Ishikawa (cell line): ENCODE results near the gene TSTD1.

Source experiments
- CEBPB ChIP-seq: IDR thresholded peaks from 2 replicates; pipeline ENCODE4 v1.6.1; 2012
- CREB1 ChIP-seq: IDR thresholded peaks from 2 replicates; pipeline ENCODE4 v1.6.1; 2012; ENCODE audit warnings: low read depth
- EGR1 ChIP-seq: IDR thresholded peaks from 2 replicates; pipeline ENCODE4 v1.6.1; 2012
- EP300 ChIP-seq: IDR thresholded peaks from 2 replicates; pipeline ENCODE4 v1.6.1; 2012; ENCODE audit warnings: borderline replicate concordance
- FOXM1 ChIP-seq: IDR thresholded peaks from 2 replicates; pipeline ENCODE4 v1.6.1; 2012; ENCODE audit warnings: low read depth, borderline replicate concordance
- NFIC ChIP-seq: IDR thresholded peaks from 2 replicates; pipeline ENCODE4 v1.6.1; 2012
- RAD21 ChIP-seq: IDR thresholded peaks from 2 replicates; pipeline ENCODE4 v1.6.1; 2012; ENCODE audit warnings: low read depth
- REST ChIP-seq: IDR thresholded peaks from 2 replicates; pipeline ENCODE4 v1.6.1; 2012; ENCODE audit warnings: low read depth, mild to moderate bottlenecking
- TAF1 ChIP-seq: IDR thresholded peaks from 2 replicates; pipeline ENCODE4 v1.6.1; 2012; ENCODE audit warnings: low read depth, mild to moderate bottlenecking
- TCF12 ChIP-seq: IDR thresholded peaks from 2 replicates; pipeline ENCODE4 v1.6.1; 2012; ENCODE audit warnings: low read depth
- TEAD4 ChIP-seq: IDR thresholded peaks from 2 replicates; pipeline ENCODE4 v1.6.1; 2012
- USF1 ChIP-seq: IDR thresholded peaks from 2 replicates; pipeline ENCODE4 v1.6.1; 2012
- YY1 ChIP-seq: IDR thresholded peaks from 2 replicates; pipeline ENCODE4 v1.6.1; 2012; ENCODE audit warnings: low read depth
- ZBTB7A ChIP-seq: IDR thresholded peaks from 2 replicates; pipeline ENCODE4 v1.6.1; 2012; ENCODE audit warnings: low read depth
- TF ChIP-seq, protein P1 (sequence below): IDR thresholded peaks from 2 replicates; pipeline ENCODE4 v1.6.1; 2012

Gene TSTD1, protein sequence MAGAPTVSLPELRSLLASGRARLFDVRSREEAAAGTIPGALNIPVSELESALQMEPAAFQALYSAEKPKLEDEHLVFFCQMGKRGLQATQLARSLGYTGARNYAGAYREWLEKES

DNA sequence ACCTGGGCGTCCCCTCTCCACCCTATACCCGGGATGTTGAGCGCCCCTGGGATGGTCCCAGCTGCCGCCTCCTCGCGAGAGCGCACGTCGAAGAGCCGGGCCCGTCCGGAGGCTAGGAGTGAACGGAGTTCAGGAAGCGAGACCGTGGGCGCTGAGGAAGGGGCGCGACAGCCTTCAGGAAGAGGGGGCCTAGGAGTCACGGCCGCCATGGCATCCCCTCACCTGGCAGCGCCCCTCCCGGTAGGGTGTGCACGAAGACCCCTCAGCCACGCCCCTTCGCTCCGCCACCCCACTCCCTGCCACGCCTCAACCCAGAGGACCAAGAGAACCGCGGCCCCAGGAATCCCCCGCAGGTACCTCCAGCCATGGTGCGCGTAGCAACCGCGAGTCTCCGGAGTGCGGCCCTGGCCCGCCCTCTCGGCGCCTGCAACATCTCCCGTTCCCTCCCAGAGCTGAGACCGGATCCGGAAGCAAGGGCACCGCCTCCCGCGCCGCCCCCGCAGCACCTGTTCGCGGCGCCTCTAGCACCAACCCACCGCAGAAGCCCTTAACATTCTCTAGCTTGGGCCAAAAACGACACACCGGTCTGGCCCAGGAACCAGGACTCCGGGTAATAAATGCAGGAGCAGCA, at the start of gene TSTD1:
TSS of gene TSTD1 (minus strand) at position 442 of the 631 bp plus-strand sequence. CDS start at position 367, 75 bp downstream.
- TF ChIP-seq NFIC (peak; percentile 21; the same call in 1 of the 2 replicates), TAF1 (peak; percentile 66), TEAD4 (peak; percentile 22; the same call in 1 of the 2 replicates), USF1 (no peak), CREB1 (no peak), FOXM1 (no peak), TCF12 (peak; percentile 56), EP300 (no peak), CEBPB (peak; percentile 17; the same call in 1 of the 2 replicates), REST (no peak), ZBTB7A (peak; percentile 27; the same call in 1 of the 2 replicates), EGR1 (peak; percentile 98), YY1 (peak; percentile 34)
- TF ChIP-seq, protein P1, sequence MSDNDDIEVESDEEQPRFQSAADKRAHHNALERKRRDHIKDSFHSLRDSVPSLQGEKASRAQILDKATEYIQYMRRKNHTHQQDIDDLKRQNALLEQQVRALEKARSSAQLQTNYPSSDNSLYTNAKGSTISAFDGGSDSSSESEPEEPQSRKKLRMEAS = no peak; the same call in none of the 2 replicates

- TF ChIP-seq TAF1 (no peak), ZBTB7A (no peak), CREB1 (no peak), TEAD4 (no peak), TCF12 (no peak), EP300 (no peak), NFIC (no peak)
- TF ChIP-seq, protein P1 = no peak
Measured at GRCh38 chr1:161086457-161086856, 47.7 kb upstream of the TSTD1 start.

- TF ChIP-seq CREB1 = no peak
- TF ChIP-seq TAF1 = no peak
- TF ChIP-seq CEBPB = no peak
- no peak for TF ChIP-seq TCF12
- no peak for TF ChIP-seq TEAD4
- TF ChIP-seq, protein P1 = no peak
Measured at GRCh38 chr1:161085165-161085564, 46.4 kb upstream of the TSTD1 start.

- TF ChIP-seq ZBTB7A (no peak), CEBPB (no peak), YY1 (no peak), USF1 (no peak)
- TF ChIP-seq, protein P1 = no peak
Measured at GRCh38 chr1:161084597-161084988, 45.8 kb upstream of the TSTD1 start.

- TF ChIP-seq RAD21 = no peak
- no peak for TF ChIP-seq TAF1
- no peak for TF ChIP-seq YY1
- no peak for TF ChIP-seq USF1
- no peak for TF ChIP-seq FOXM1
- TF ChIP-seq, protein P1 = no peak
- TF ChIP-seq TEAD4 = no peak
- no peak for TF ChIP-seq REST
- TF ChIP-seq EGR1 = no peak
- no peak for TF ChIP-seq TCF12
- no peak for TF ChIP-seq NFIC
- no peak for TF ChIP-seq CREB1
- TF ChIP-seq EP300 = no peak
- no peak; the same call in 1 of the 2 replicates for TF ChIP-seq ZBTB7A
- no peak for TF ChIP-seq CEBPB
Measured at GRCh38 chr1:161083748-161084596, 45.2 kb upstream of the TSTD1 start.
